H1 (cell line): ENCODE measurements around the gene PIGA. TPM values are rescaled to one million over a fixed set of nuclear protein-coding genes. Genes with fewer than 3 reads are reported as not detected.

ENCODE experiments used
- polyA plus RNA-seq, 7 experiments: library from polyadenylated mRNA; depleted of rRNA in 3 of 7; stranded (reverse) in 5 of 7; unstranded in 2 of 7; fragments of >200 nt in 5 of 7; fragments of 200-250 nt in 2 of 7; gene quantifications; 1 replicate in 5 of 7; 2 replicates in 1 of 7; 4 replicates in 1 of 7; pipeline versions ENCODE4 v1.2.1 to v1.2.3, GENCODE V29; 2011 to 2013; ENCODE audit warnings: missing spikeins in 2 of 7, mixed read lengths in 2 of 7
- total RNA-seq: library from RNA; stranded (reverse); fragmentation: NEBNext Ultra II Directional; extraction: Animal tissue kit (Norgen Biotek cat#: 25700); gene quantifications from 2 replicates; pipeline ENCODE4 v1.2.1, GENCODE V29; 2021
- TF ChIP-seq, protein P1 (sequence below): fragments of 300-600 bp; sonication (generic); IDR thresholded peaks from 2 replicates; pipeline ENCODE4 v1.7.1; 2012; ENCODE audit warnings: low read length, moderate library complexity, mild to moderate bottlenecking, inconsistent platforms; ENCODE audit not compliant: insufficient replicate concordance

PIGA gene
- total and polyA plus RNA-seq, 2 of the 8 experiments (the other 6 are each of a cell fraction or from before 2014, with no cell fraction given) = 5.0 to 13.4 TPM

DNA sequence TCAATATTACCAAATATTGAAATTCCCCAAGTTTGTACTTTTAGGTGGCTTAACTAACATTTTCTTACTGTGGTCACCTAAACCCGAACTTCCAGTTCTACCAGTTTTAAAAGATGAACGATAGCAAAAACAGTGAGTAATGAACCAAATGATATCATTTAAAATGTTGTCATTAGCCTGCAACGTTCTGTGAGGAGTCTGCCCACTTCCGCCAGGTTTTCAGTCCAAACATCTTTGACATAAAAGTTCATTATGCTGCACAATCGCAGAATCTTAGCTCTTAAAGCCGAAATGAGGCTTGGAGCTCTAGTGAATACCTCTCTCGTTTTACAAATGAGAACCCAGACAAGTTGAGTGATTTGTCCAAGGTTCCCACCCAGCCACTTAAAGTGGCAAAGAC, 762 bp downstream of the PIGA start (continued):
- TF ChIP-seq, protein P1, sequence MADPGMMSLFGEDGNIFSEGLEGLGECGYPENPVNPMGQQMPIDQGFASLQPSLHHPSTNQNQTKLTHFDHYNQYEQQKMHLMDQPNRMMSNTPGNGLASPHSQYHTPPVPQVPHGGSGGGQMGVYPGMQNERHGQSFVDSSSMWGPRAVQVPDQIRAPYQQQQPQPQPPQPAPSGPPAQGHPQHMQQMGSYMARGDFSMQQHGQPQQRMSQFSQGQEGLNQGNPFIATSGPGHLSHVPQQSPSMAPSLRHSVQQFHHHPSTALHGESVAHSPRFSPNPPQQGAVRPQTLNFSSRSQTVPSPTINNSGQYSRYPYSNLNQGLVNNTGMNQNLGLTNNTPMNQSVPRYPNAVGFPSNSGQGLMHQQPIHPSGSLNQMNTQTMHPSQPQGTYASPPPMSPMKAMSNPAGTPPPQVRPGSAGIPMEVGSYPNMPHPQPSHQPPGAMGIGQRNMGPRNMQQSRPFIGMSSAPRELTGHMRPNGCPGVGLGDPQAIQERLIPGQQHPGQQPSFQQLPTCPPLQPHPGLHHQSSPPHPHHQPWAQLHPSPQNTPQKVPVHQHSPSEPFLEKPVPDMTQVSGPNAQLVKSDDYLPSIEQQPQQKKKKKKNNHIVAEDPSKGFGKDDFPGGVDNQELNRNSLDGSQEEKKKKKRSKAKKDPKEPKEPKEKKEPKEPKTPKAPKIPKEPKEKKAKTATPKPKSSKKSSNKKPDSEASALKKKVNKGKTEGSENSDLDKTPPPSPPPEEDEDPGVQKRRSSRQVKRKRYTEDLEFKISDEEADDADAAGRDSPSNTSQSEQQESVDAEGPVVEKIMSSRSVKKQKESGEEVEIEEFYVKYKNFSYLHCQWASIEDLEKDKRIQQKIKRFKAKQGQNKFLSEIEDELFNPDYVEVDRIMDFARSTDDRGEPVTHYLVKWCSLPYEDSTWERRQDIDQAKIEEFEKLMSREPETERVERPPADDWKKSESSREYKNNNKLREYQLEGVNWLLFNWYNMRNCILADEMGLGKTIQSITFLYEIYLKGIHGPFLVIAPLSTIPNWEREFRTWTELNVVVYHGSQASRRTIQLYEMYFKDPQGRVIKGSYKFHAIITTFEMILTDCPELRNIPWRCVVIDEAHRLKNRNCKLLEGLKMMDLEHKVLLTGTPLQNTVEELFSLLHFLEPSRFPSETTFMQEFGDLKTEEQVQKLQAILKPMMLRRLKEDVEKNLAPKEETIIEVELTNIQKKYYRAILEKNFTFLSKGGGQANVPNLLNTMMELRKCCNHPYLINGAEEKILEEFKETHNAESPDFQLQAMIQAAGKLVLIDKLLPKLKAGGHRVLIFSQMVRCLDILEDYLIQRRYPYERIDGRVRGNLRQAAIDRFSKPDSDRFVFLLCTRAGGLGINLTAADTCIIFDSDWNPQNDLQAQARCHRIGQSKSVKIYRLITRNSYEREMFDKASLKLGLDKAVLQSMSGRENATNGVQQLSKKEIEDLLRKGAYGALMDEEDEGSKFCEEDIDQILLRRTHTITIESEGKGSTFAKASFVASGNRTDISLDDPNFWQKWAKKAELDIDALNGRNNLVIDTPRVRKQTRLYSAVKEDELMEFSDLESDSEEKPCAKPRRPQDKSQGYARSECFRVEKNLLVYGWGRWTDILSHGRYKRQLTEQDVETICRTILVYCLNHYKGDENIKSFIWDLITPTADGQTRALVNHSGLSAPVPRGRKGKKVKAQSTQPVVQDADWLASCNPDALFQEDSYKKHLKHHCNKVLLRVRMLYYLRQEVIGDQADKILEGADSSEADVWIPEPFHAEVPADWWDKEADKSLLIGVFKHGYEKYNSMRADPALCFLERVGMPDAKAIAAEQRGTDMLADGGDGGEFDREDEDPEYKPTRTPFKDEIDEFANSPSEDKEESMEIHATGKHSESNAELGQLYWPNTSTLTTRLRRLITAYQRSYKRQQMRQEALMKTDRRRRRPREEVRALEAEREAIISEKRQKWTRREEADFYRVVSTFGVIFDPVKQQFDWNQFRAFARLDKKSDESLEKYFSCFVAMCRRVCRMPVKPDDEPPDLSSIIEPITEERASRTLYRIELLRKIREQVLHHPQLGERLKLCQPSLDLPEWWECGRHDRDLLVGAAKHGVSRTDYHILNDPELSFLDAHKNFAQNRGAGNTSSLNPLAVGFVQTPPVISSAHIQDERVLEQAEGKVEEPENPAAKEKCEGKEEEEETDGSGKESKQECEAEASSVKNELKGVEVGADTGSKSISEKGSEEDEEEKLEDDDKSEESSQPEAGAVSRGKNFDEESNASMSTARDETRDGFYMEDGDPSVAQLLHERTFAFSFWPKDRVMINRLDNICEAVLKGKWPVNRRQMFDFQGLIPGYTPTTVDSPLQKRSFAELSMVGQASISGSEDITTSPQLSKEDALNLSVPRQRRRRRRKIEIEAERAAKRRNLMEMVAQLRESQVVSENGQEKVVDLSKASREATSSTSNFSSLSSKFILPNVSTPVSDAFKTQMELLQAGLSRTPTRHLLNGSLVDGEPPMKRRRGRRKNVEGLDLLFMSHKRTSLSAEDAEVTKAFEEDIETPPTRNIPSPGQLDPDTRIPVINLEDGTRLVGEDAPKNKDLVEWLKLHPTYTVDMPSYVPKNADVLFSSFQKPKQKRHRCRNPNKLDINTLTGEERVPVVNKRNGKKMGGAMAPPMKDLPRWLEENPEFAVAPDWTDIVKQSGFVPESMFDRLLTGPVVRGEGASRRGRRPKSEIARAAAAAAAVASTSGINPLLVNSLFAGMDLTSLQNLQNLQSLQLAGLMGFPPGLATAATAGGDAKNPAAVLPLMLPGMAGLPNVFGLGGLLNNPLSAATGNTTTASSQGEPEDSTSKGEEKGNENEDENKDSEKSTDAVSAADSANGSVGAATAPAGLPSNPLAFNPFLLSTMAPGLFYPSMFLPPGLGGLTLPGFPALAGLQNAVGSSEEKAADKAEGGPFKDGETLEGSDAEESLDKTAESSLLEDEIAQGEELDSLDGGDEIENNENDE = no peak
- TF ChIP-seq, all 59 proteins: peak for 0
